G401 (cell line): Measurements from ENCODE around the gene FNIP2. TPM values are rescaled to one million over a fixed set of nuclear protein-coding genes. Genes with fewer than 3 reads are reported as not detected.

ENCODE experiments used
- total RNA-seq: library from RNA; depleted of rRNA; stranded (reverse); fragments of >200 nt; shearing (Covaris generic); gene quantifications from 2 replicates; pipeline ENCODE4 v1.2.3, GENCODE V29; 2014; rRNA removed

The FNIP2 gene
- total RNA-seq, 1 experiment from 2014 or later = 28.9 TPM

Other genes with a start within 250 kb of the FNIP2 start
- gene RXFP1, start 247.1 kb upstream of the FNIP2 start, total RNA-seq = not detected in 2 replicates
- 14.7 and 15.1 TPM in 2 replicates for gene C4orf46, start 97.1 kb upstream of the FNIP2 start, total RNA-seq
- gene ETFDH, start 96.7 kb upstream of the FNIP2 start, total RNA-seq = 10.5 and 17.1 TPM in 2 replicates
- gene PPID, start 45.6 kb upstream of the FNIP2 start, total RNA-seq = 4.0 and 4.5 TPM in 2 replicates